ENCODE data around the gene RASAL2. TPM values are rescaled to one million over a fixed set of nuclear protein-coding genes. Genes with fewer than 3 reads are reported as not detected.

The RASAL2 gene
- total and polyA plus RNA-seq, 9 of the 15 experiments (the other 6 are each of a cell fraction or from before 2014, with no cell fraction given): 0.13 to 1.0 (median 0.62) TPM

- TF ChIP-seq PCBP2 (IDR thresholded peaks at IDR 0.05; ENCODE audit: low read depth, low read length, poor library complexity, severe bottlenecking) (no peak), FOXJ3 (CRISPR knock-in tag; IDR thresholded peaks at IDR 0.05) (no peak), ZNF133 (CRISPR knock-in tag; IDR thresholded peaks at IDR 0.05) (no peak), HDAC1 (IDR thresholded peaks at IDR 0.05) (no peak), GTF2F1 (IDR thresholded peaks at IDR 0.05; ENCODE audit: low read depth, low read length) (no peak), NFIC (IDR thresholded peaks at IDR 0.05) (no peak), RBBP5 (IDR thresholded peaks at IDR 0.05; ENCODE audit: borderline replicate concordance, insufficient read depth, low read length, poor library complexity, severe bottlenecking) (no peak)
Observed at GRCh38 chr1:178224358-178224757, 130.5 kb downstream of the RASAL2 start (continued).

- in situ Hi-C loops (cut with MboI) (no loop called here), intact Hi-C loops (cut with micrococcal nuclease) (no loop called here)
- BruUV-seq (replicated peaks): no TSS peak
- TF ChIP-seq CREB1 (IDR thresholded peaks at IDR 0.05) (no peak), CREB1 (CRISPR knock-in tag; IDR thresholded peaks at IDR 0.05) (no peak), RBM22 (IDR thresholded peaks at IDR 0.05; ENCODE audit: low read depth, low read length, poor library complexity, severe bottlenecking) (no peak), SMARCC2 (IDR thresholded peaks at IDR 0.05; ENCODE audit: low read depth) (no peak), ATF2 (CRISPR knock-in tag; IDR thresholded peaks at IDR 0.05) (no peak), ID3 (CRISPR knock-in tag; IDR thresholded peaks at IDR 0.05) (no peak), ID3 (tag; IDR thresholded peaks at IDR 0.05) (no peak), ZNF140 (CRISPR knock-in tag; IDR thresholded peaks at IDR 0.05) (no peak), MAZ (CRISPR knock-in tag; conservative IDR thresholded peaks at IDR 0.05 in 1 of 2, IDR thresholded peaks at IDR 0.05 in 1 of 2) (no peak), RBM39 (optimal IDR thresholded peaks at IDR 0.05; ENCODE audit: low read depth, low read length) (no peak)
- Histone ChIP-seq H3K4me1 (replicated peaks in 1 of 2; ENCODE audit: control insufficient read depth in 2 of 2, insufficient read depth in 2 of 2, low read length in 2 of 2) (no peaks in the 10 kb centered on the region), H2AFZ (ENCODE audit: low read depth, low read length) (no peak overlapping the region), H4K20me1 (replicated peaks; ENCODE audit: control insufficient read depth, insufficient read depth, low read length) (no peaks in the 10 kb centered on the region), H3K36me3 (ENCODE audit: control insufficient read depth, insufficient read depth, low read length) (no peaks in the 10 kb centered on the region), H3K27me3 (ENCODE audit: control insufficient read depth in 2 of 2, insufficient read depth in 2 of 2, low read length in 2 of 2) (no peaks in the 10 kb centered on the region), H3K27ac (ENCODE audit: extremely low read depth, low read depth, low read length) (no peak overlapping the region), H3K4me3 (no peak overlapping the region), H3K9me1 (ENCODE audit: control insufficient read depth, insufficient read depth, low read length) (no peaks in the 10 kb centered on the region), H3K9me3 (replicated peaks; ENCODE audit: control insufficient read depth, insufficient read depth, low read depth, low read length) (no peaks in the 10 kb centered on the region), H3K79me2 (ENCODE audit: control insufficient read depth, insufficient read depth, low read length) (no peaks in the 10 kb centered on the region), H3K4me2 (ENCODE audit: insufficient read depth, low read length) (no peak overlapping the region), H3K9ac (ENCODE audit: insufficient read depth in 1 of 2, low read depth in 2 of 2, low read length in 2 of 2) (no peak overlapping the region)
- no peak for FAIRE-seq
- ChIA-PET POLR2A (no interaction called here), CTCF (ENCODE audit: low intra/inter-chr PET ratio) (no interaction called here)
- DNase-seq (ENCODE audit: extremely low read depth in 1 of 4, low spot score in 3 of 4): no peak
- ATAC-seq: no peak
- 1% methylated on average over 5 of the region's 5 CpGs for WGBS (ENCODE audit: insufficient coverage, low coverage, missing lambda C conversion rate)
Observed at GRCh38 chr1:178230881-178231409, 137.0 kb downstream of the RASAL2 start.

Data from K562 (cell line).